ENCODE data around the gene SLC38A4.
"Not testable (repeated sequence)": the region's sequence is repeated elsewhere in the genome, so short reads cannot be mapped to it uniquely, and the experiment has no call there.

The SLC38A4 gene

GRCh38 chr12:46825591-46826414 lies at the start of gene SLC38A4:
TSS of gene SLC38A4 (minus strand) at chr12:46825997. CDS start at chr12:46793071, 32,926 bp downstream.
- Histone ChIP-seq H3K4me3 (ENCODE audit: low read depth, low read length) (peak within 1 kb of the TSS; percentile 64), H3K27ac (ENCODE audit: low read depth, low read length) (no peak within 1 kb of the TSS), H3K36me3 (ENCODE audit: control insufficient read depth, insufficient read depth, low read length) (no peaks in the 10 kb centered on the region), H3K9me3 (ENCODE audit: control insufficient read depth, insufficient read depth, low read length) (no peaks in the 10 kb centered on the region), H3K27me3 (ENCODE audit: control insufficient read depth, insufficient read depth, low read length) (peaks cover 54% of the 10 kb centered on the region), H3K9ac (ENCODE audit: low read depth, low read length) (no peak within 1 kb of the TSS), H3K4me1 (ENCODE audit: control insufficient read depth, insufficient read depth, low read length) (peaks cover 10% of the 10 kb centered on the region)

- Histone ChIP-seq H3K9ac (ENCODE audit: low read depth, low read length) (no peak overlapping the region), H3K36me3 (ENCODE audit: control insufficient read depth, insufficient read depth, low read length) (no peaks in the 10 kb centered on the region), H3K9me3 (ENCODE audit: control insufficient read depth, insufficient read depth, low read length) (peaks cover 22% of the 10 kb centered on the region), H3K27ac (ENCODE audit: low read depth, low read length) (no peak overlapping the region), H3K27me3 (ENCODE audit: control insufficient read depth, insufficient read depth, low read length) (no peaks in the 10 kb centered on the region), H3K4me3 (ENCODE audit: low read depth, low read length) (no peak overlapping the region), H3K4me1 (ENCODE audit: control insufficient read depth, insufficient read depth, low read length) (no peaks in the 10 kb centered on the region)
Observed at GRCh38 chr12:46875095-46875494, 49.3 kb upstream of the SLC38A4 start.

DNA sequence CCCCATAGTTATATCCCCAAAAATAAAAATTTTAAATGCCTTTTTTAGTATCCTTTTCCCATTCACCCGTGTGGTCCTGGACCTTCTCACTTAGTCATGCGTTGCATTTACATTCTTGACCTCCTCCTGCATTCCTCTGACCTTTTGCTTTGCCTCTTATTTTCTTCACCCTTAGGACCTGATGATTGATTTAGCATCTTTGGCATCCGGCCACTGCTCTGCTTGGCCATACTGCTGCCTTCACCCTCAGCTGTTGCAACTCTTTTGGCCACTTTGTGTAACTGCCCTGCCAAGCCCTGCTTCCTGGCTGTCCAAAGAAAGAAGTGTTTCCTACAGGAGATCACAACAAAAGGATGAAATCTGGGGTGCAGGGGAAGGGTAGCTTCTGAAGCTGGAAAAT lies 48.8 kb upstream of the SLC38A4 start:
- Histone ChIP-seq H3K27ac (ENCODE audit: low read depth, low read length) (no peak overlapping the region), H3K9ac (ENCODE audit: low read depth, low read length) (no peak overlapping the region), H3K4me1 (ENCODE audit: control insufficient read depth, insufficient read depth, low read length) (no peaks in the 10 kb centered on the region), H3K36me3 (ENCODE audit: control insufficient read depth, insufficient read depth, low read length) (no peaks in the 10 kb centered on the region), H3K9me3 (ENCODE audit: control insufficient read depth, insufficient read depth, low read length) (peaks cover 24% of the 10 kb centered on the region), H3K4me3 (ENCODE audit: low read depth, low read length) (no peak overlapping the region), H3K27me3 (ENCODE audit: control insufficient read depth, insufficient read depth, low read length) (no peaks in the 10 kb centered on the region)

DNA sequence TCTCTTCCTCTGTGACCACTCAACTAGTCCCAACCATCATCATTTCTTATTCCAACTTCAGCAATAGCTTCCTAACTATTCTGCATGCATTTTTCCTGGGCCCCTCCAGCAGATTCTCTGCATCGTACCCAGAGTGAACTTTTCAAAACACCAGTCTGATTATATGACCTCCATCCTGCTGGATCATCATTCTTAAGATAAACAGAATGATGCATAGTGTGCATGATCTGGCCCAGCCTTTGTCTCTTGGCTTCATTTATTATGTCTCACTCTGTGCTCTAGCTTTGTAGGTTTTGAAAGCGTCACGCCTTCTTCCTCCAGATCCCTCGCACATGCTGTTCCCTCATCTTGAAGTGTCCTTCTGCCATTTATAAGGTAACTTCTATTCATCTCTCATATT lies 46.3 kb upstream of the SLC38A4 start:
- no peak overlapping the region for H3K27ac ChIP-seq (ENCODE audit: low read depth, low read length)
- H3K9me3 ChIP-seq (ENCODE audit: control insufficient read depth, insufficient read depth, low read length): peaks cover 30% of the 10 kb centered on the region
- H3K36me3 ChIP-seq (ENCODE audit: control insufficient read depth, insufficient read depth, low read length): no peaks in the 10 kb centered on the region
- no peak overlapping the region for H3K9ac ChIP-seq (ENCODE audit: low read depth, low read length)
- H3K4me3 ChIP-seq (ENCODE audit: low read depth, low read length): no peak overlapping the region
- no peaks in the 10 kb centered on the region for H3K27me3 ChIP-seq (ENCODE audit: control insufficient read depth, insufficient read depth, low read length)
- H3K4me1 ChIP-seq (ENCODE audit: control insufficient read depth, insufficient read depth, low read length): no peaks in the 10 kb centered on the region

DNA sequence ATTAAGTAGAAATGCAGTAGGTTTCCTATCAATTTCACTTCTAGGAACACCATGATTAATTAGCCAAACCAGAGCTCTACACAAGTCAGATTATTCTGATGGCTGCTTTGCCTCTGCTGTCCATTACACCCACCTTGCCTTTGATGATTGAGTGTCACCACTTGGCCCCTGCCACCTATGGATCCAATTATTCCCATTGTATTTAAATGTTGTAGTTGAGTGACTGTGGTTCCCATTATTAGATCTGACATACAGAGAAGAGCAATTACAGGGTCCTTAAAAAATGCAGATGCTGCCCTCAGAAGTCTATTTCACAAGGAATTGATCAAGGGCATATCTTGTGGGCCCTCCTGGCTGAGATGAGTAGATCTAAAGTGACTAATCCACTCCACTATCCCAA lies 39.5 kb upstream of the SLC38A4 start:
- no peak overlapping the region for H3K9ac ChIP-seq (ENCODE audit: low read depth, low read length)
- no peaks in the 10 kb centered on the region for H3K4me1 ChIP-seq (ENCODE audit: control insufficient read depth, insufficient read depth, low read length)
- no peaks in the 10 kb centered on the region for H3K27me3 ChIP-seq (ENCODE audit: control insufficient read depth, insufficient read depth, low read length)
- H3K27ac ChIP-seq (ENCODE audit: low read depth, low read length): no peak overlapping the region
- H3K4me3 ChIP-seq (ENCODE audit: low read depth, low read length): no peak overlapping the region
- peaks cover 35% of the 10 kb centered on the region for H3K9me3 ChIP-seq (ENCODE audit: control insufficient read depth, insufficient read depth, low read length)
- H3K36me3 ChIP-seq (ENCODE audit: control insufficient read depth, insufficient read depth, low read length): no peaks in the 10 kb centered on the region

GRCh38 chr12:46858368-46858767 lies 32.6 kb upstream of the SLC38A4 start:
- Histone ChIP-seq H3K27ac (ENCODE audit: low read depth, low read length) (no peak overlapping the region), H3K4me3 (ENCODE audit: low read depth, low read length) (no peak overlapping the region), H3K9me3 (ENCODE audit: control insufficient read depth, insufficient read depth, low read length) (peaks cover 56% of the 10 kb centered on the region), H3K9ac (ENCODE audit: low read depth, low read length) (no peak overlapping the region), H3K27me3 (ENCODE audit: control insufficient read depth, insufficient read depth, low read length) (no peaks in the 10 kb centered on the region), H3K4me1 (ENCODE audit: control insufficient read depth, insufficient read depth, low read length) (no peaks in the 10 kb centered on the region), H3K36me3 (ENCODE audit: control insufficient read depth, insufficient read depth, low read length) (no peaks in the 10 kb centered on the region)

GRCh38 chr12:46857486-46857885 lies 31.7 kb upstream of the SLC38A4 start:
- no peaks in the 10 kb centered on the region for H3K27me3 ChIP-seq (ENCODE audit: control insufficient read depth, insufficient read depth, low read length)
- no peaks in the 10 kb centered on the region for H3K4me1 ChIP-seq (ENCODE audit: control insufficient read depth, insufficient read depth, low read length)
- H3K9me3 ChIP-seq (ENCODE audit: control insufficient read depth, insufficient read depth, low read length): peaks cover 51% of the 10 kb centered on the region

GRCh38 chr12:46855760-46856159 lies 30.0 kb upstream of the SLC38A4 start:
- Histone ChIP-seq H3K4me3 (ENCODE audit: low read depth, low read length) (no peak overlapping the region), H3K9ac (ENCODE audit: low read depth, low read length) (no peak overlapping the region), H3K27me3 (ENCODE audit: control insufficient read depth, insufficient read depth, low read length) (no peaks in the 10 kb centered on the region), H3K36me3 (ENCODE audit: control insufficient read depth, insufficient read depth, low read length) (no peaks in the 10 kb centered on the region), H3K4me1 (ENCODE audit: control insufficient read depth, insufficient read depth, low read length) (no peaks in the 10 kb centered on the region), H3K27ac (ENCODE audit: low read depth, low read length) (no peak overlapping the region), H3K9me3 (ENCODE audit: control insufficient read depth, insufficient read depth, low read length) (peaks cover 47% of the 10 kb centered on the region)

More at GRCh38 chr12:46857486-46857885, 31.7 kb upstream of the SLC38A4 start:
- H3K36me3 ChIP-seq (ENCODE audit: control insufficient read depth, insufficient read depth, low read length): no peaks in the 10 kb centered on the region
- H3K9ac ChIP-seq (ENCODE audit: low read depth, low read length): no peak overlapping the region
- no peak overlapping the region for H3K4me3 ChIP-seq (ENCODE audit: low read depth, low read length)
- H3K27ac ChIP-seq (ENCODE audit: low read depth, low read length): no peak overlapping the region

- H3K9ac ChIP-seq (ENCODE audit: low read depth, low read length); H3K4me3 ChIP-seq (ENCODE audit: low read depth, low read length); H3K4me1 ChIP-seq (ENCODE audit: control insufficient read depth, insufficient read depth, low read length): not testable (repeated sequence)
Observed at GRCh38 chr12:46854188-46854587, 28.4 kb upstream of the SLC38A4 start.

GRCh38 chr12:46848792-46849191 lies 23.0 kb upstream of the SLC38A4 start:
- H3K27ac ChIP-seq (ENCODE audit: low read depth, low read length); H3K36me3 ChIP-seq (ENCODE audit: control insufficient read depth, insufficient read depth, low read length); H3K4me1 ChIP-seq (ENCODE audit: control insufficient read depth, insufficient read depth, low read length): not testable (repeated sequence)

More at GRCh38 chr12:46854188-46854587, 28.4 kb upstream of the SLC38A4 start:
- H3K27me3 ChIP-seq (ENCODE audit: control insufficient read depth, insufficient read depth, low read length); H3K36me3 ChIP-seq (ENCODE audit: control insufficient read depth, insufficient read depth, low read length); H3K27ac ChIP-seq (ENCODE audit: low read depth, low read length): not testable (repeated sequence)
- H3K9me3 ChIP-seq (ENCODE audit: control insufficient read depth, insufficient read depth, low read length): peaks cover 36% of the 10 kb centered on the region

GRCh38 chr12:46847001-46847400 lies 21.2 kb upstream of the SLC38A4 start:
- H3K27me3 ChIP-seq (ENCODE audit: control insufficient read depth, insufficient read depth, low read length): no peaks in the 10 kb centered on the region
- no peak overlapping the region for H3K27ac ChIP-seq (ENCODE audit: low read depth, low read length)
- H3K36me3 ChIP-seq (ENCODE audit: control insufficient read depth, insufficient read depth, low read length): no peaks in the 10 kb centered on the region
- no peaks in the 10 kb centered on the region for H3K4me1 ChIP-seq (ENCODE audit: control insufficient read depth, insufficient read depth, low read length)
- H3K9ac ChIP-seq (ENCODE audit: low read depth, low read length): no peak overlapping the region
- H3K4me3 ChIP-seq (ENCODE audit: low read depth, low read length): no peak overlapping the region
- 0 out of 2 replicates have a peak, but pooled peaks cover 3% of the 10 kb centered on the region for H3K9me3 ChIP-seq (ENCODE audit: control insufficient read depth, insufficient read depth, low read length)

More at GRCh38 chr12:46848792-46849191, 23.0 kb upstream of the SLC38A4 start:
- not testable (repeated sequence) for H3K27me3 ChIP-seq (ENCODE audit: control insufficient read depth, insufficient read depth, low read length); H3K9me3 ChIP-seq (ENCODE audit: control insufficient read depth, insufficient read depth, low read length); H3K9ac ChIP-seq (ENCODE audit: low read depth, low read length); H3K4me3 ChIP-seq (ENCODE audit: low read depth, low read length)

All from HUES48 (cell line).